Stomach (tissue), 4 donors: ENCODE data around the gene NTM.

Source experiments
- CTCF ChIP-seq, 7 experiments: fragments of 450-650 bp in 4 of 7; fragments of 200-600 bp in 3 of 7; sonication (generic) in 3 of 7; IDR thresholded peaks; one replicate each; pipeline ENCODE4 v1.5.1; 2016 to 2019; ENCODE audit warnings: antibody characterized with exemption in 7 of 7, control low read depth in 2 of 7, mild to moderate bottlenecking in 1 of 7
- EP300 ChIP-seq: sonication (generic); formaldehyde crosslinking; IDR thresholded peaks from one replicate; pipeline ENCODE4 v1.6.1; 2017; ENCODE audit warnings: antibody characterized with exemption
- POLR2AphosphoS5 ChIP-seq, 3 donors: sonication (generic); formaldehyde crosslinking; IDR thresholded peaks; one replicate each; pipeline ENCODE4 v1.6.1; 2016; ENCODE audit warnings: antibody characterized with exemption in 3 of 3

GRCh38 chr11:131917634-131918384 lies 547.4 kb downstream of the NTM start:
- TF ChIP-seq CTCF (IDR thresholded peaks at IDR 0.05) (no peak), EP300 (no peak), POLR2AphosphoS5 (IDR thresholded peaks at IDR 0.05) (no peak)
